HCT116 (cell line): Measurements from ENCODE around the gene SEC22A.

Experiments
- EZH2 ChIP-seq: fragments of 200-600 bp; sonication (generic); IDR thresholded peaks from 2 replicates; pipeline ENCODE4 v1.6.1; 2017; ENCODE audit warnings: antibody characterized with exemption, mixed run types
- POLR2A ChIP-seq: IDR thresholded peaks from 2 replicates; pipeline ENCODE4 v1.7.0; 2011; ENCODE audit warnings: borderline replicate concordance; ENCODE audit not compliant: insufficient read depth, insufficient read length; ENCODE audit errors: extremely low read depth

GRCh38 chr3:123279121-123279520, 77.4 kb downstream of the SEC22A start:
- no peak for TF ChIP-seq POLR2A
- TF ChIP-seq EZH2: no peak
